Measurements from ENCODE around the gene SLC2A1.
A peak's percentile ranks its signal among the peaks of the same experiment; 100 is the strongest.

SLC2A1 gene

GRCh38 chr1:42965378-42965777, 6.7 kb upstream of the SLC2A1 start:
- ChIA-PET CTCF (interaction anchor here (0.6 to 0.7 kb wide), 4 partner anchors 20 to 1166 kb away, joined by 3 to 4 read pairs (median 3); no protein-coding TSS in a partner anchor), POLR2A (interaction anchor here (0.6 kb wide), 1 partner anchor 1747 kb away, joined by 5 read pairs; no protein-coding TSS in a partner anchor)
- Histone ChIP-seq H3K9me3 (ENCODE audit: control insufficient read depth, insufficient read depth, low read depth, low read length) (no peaks in the 10 kb centered on the region), H3K27ac (ENCODE audit: extremely low read depth, low read depth, low read length) (no peak overlapping the region), H3K4me3 (ENCODE audit: low read depth, low read length) (no peak overlapping the region), H3K36me3 (ENCODE audit: control insufficient read depth in 2 of 2, insufficient read depth in 1 of 2, low read length in 2 of 2) (no peaks in the 10 kb centered on the region), H3K4me1 (ENCODE audit: control insufficient read depth, insufficient read depth, low read length) (peaks cover 6% of the 10 kb centered on the region; the same call in 1 of the 2 replicates)
- no peak for TF ChIP-seq KLF7 (tag by site-specific recombination; IDR thresholded peaks at IDR 0.05; ENCODE audit: borderline replicate concordance)
- no peak for TF ChIP-seq ZNF157 (tag by site-specific recombination; IDR thresholded peaks at IDR 0.05)
- TF ChIP-seq HIC1 (tag by site-specific recombination; IDR thresholded peaks at IDR 0.05), result no peak
- TF ChIP-seq ZNF292 (tag by site-specific recombination; IDR thresholded peaks at IDR 0.05; ENCODE audit: borderline replicate concordance, low read depth), result no peak
- no peak for TF ChIP-seq TCF7L2 (IDR thresholded peaks at IDR 0.05; ENCODE audit: borderline replicate concordance, low read depth, low read length)
- no peak for TF ChIP-seq ZNF112 (tag by site-specific recombination; IDR thresholded peaks at IDR 0.05)
- no peak for TF ChIP-seq HOXC10 (CRISPR knock-in tag; IDR thresholded peaks at IDR 0.05)
- TF ChIP-seq ZNF335 (tag by site-specific recombination; conservative IDR thresholded peaks at IDR 0.05), result no peak
- no peak for TF ChIP-seq ZNF530 (tag by site-specific recombination; IDR thresholded peaks at IDR 0.05; ENCODE audit: low read depth)
- TF ChIP-seq ZFP3 (tag by site-specific recombination; IDR thresholded peaks at IDR 0.05; ENCODE audit: low read depth), result no peak
- TF ChIP-seq ZNF843 (tag by site-specific recombination; IDR thresholded peaks at IDR 0.05), result no peak
- no peak for TF ChIP-seq ZNF221 (tag by site-specific recombination; IDR thresholded peaks at IDR 0.05; ENCODE audit: borderline replicate concordance)
- no peak for TF ChIP-seq ZNF274 (IDR thresholded peaks at IDR 0.05; ENCODE audit: low read length)
- no peak for TF ChIP-seq ZNF274 (tag by site-specific recombination; IDR thresholded peaks at IDR 0.05; ENCODE audit: borderline replicate concordance)
- no peak for TF ChIP-seq ZBTB6 (tag by site-specific recombination; IDR thresholded peaks at IDR 0.05)
- TF ChIP-seq ZNF701 (tag by site-specific recombination; IDR thresholded peaks at IDR 0.05), result no peak
- no peak for TF ChIP-seq ZNF24 (tag by site-specific recombination; IDR thresholded peaks at IDR 0.05)
- no peak for TF ChIP-seq ZFP37 (tag by site-specific recombination; IDR thresholded peaks at IDR 0.05)

GRCh38 chr1:42964044-42964812, 5.6 kb upstream of the SLC2A1 start:
- POLR2A ChIA-PET, result interaction anchor here (0.6 kb wide), 1 partner anchor 507 kb away, joined by 10 read pairs; no protein-coding TSS in a partner anchor
- H3K9me3 ChIP-seq (ENCODE audit: control insufficient read depth, insufficient read depth, low read depth, low read length), result no peaks in the 10 kb centered on the region
- CTCF ChIA-PET, result interaction anchor here (1.9 kb wide), 1 partner anchor 109 kb away, joined by 7 read pairs; no protein-coding TSS in a partner anchor
- peaks cover 9% of the 10 kb centered on the region; the same call in 1 of the 2 replicates for H3K4me1 ChIP-seq (ENCODE audit: control insufficient read depth, insufficient read depth, low read length)
- H3K4me3 ChIP-seq (ENCODE audit: low read depth, low read length), result no peak overlapping the region
- no peaks in the 10 kb centered on the region for H3K36me3 ChIP-seq (ENCODE audit: control insufficient read depth in 2 of 2, insufficient read depth in 1 of 2, low read length in 2 of 2)
- TF ChIP-seq ZNF548 (tag by site-specific recombination; IDR thresholded peaks at IDR 0.05) (no peak), ZNF341 (tag by site-specific recombination; IDR thresholded peaks at IDR 0.05; ENCODE audit: low read depth) (peak; percentile 33; the same call in 1 of the 2 replicates), ZNF776 (tag by site-specific recombination; IDR thresholded peaks at IDR 0.05; ENCODE audit: borderline replicate concordance) (no peak), MYNN (tag by site-specific recombination; IDR thresholded peaks at IDR 0.05; ENCODE audit: borderline replicate concordance) (no peak)
- no peak overlapping the region for H3K27ac ChIP-seq (ENCODE audit: extremely low read depth, low read depth, low read length)
